ENCODE results near the gene SLAMF1.
A peak's percentile ranks its signal among the peaks of the same experiment; 100 is the strongest.

The SLAMF1 gene

GRCh38 chr1:160640359-160641123, 6.3 kb downstream of the SLAMF1 start:
- no peak for DNase-seq (ENCODE audit: low read depth in 2 of 2)

DNA sequence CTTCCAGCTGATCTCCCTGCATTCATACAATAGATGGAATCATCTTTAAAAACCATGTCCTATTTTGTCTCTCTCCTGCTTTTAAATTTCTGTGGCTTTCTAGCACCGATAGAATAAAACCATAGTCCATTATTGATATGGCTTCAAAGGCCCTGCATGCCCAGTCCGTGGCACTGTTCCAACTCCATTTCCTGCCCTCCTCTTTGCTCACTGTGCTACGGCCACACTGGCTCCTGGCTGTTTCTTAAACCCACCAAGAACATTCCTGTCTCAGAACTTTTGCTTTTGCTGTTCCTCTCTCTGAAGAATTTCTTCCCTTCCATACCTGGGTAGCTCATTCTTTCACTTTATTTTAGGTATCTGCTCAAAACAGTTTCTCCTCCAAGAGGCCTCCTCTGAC, 7.2 kb downstream of the SLAMF1 start:
- no peak for DNase-seq (ENCODE audit: low read depth in 2 of 2)

- DNase-seq (ENCODE audit: low read depth in 2 of 2) = no peak
These were observed 7.9 kb downstream of the SLAMF1 start for GRCh38 chr1:160638926-160639325.

DNA sequence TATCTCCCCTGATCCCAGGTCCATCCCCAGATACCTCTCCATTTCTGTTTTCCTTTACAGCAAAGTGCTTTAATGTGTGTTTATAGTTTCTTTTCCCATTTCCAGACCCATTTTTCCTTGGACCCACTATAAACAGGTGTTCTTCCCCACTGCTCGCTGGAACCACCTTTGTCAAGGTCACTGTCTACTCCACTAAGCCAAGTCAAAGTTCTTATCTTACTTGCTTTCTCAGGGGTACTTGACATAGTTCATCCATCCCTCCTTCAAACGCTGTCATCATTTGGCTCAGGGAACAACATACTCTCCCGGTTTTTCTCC, 8.3 kb downstream of the SLAMF1 start:
- DNase-seq (ENCODE audit: low read depth in 2 of 2) = no peak

- no peak for DNase-seq (ENCODE audit: low read depth in 2 of 2)
These were observed 8.9 kb downstream of the SLAMF1 start for GRCh38 chr1:160637821-160638539.

DNA sequence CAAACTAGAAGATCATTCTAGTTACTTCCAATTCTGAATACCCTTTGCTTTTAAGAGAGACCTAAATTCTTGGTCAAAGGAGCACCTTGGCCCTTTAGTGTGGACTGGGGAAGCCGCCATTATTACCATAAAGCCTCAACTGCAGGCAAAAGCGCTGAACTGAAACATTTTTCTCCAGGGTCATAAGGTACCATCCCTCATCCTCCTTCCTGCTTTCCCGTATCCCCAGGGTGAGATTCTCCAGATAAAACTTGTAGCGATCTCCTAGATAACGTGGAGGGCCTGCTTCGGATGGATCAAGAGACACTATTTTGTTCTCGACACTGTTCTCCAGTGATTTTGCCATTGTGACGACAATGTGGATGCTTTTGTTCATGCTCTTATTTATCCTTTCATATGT, 9.8 kb downstream of the SLAMF1 start:
- DNase-seq (ENCODE audit: low read depth in 2 of 2) = no peak

GRCh38 chr1:160636547-160636946, 10.3 kb downstream of the SLAMF1 start:
- DNase-seq (ENCODE audit: low read depth in 2 of 2) = no peak

DNA sequence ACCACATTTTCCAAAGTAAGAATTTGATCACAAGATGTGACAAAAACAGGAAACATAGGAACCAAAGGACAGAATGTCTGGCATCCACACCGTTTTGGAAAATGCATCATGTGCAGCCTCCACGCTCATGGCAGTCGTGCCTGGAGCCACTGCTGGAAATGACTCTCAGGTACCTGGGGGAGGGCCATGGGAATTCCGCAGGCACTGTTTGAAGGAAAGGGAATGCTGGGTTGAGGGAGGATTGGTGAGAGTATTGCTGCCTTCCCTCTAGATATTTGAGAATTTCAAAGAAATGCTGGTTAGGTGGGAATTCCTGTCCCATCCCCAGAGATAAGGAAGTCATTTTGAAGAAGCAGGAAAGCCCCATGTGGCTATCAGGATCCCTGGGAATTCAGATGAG, 10.8 kb downstream of the SLAMF1 start:
- DNase-seq (ENCODE audit: low read depth in 2 of 2) = no peak

GRCh38 chr1:160634543-160635491, 12.0 kb downstream of the SLAMF1 start:
- no peak for DNase-seq (ENCODE audit: low read depth in 2 of 2)

DNA sequence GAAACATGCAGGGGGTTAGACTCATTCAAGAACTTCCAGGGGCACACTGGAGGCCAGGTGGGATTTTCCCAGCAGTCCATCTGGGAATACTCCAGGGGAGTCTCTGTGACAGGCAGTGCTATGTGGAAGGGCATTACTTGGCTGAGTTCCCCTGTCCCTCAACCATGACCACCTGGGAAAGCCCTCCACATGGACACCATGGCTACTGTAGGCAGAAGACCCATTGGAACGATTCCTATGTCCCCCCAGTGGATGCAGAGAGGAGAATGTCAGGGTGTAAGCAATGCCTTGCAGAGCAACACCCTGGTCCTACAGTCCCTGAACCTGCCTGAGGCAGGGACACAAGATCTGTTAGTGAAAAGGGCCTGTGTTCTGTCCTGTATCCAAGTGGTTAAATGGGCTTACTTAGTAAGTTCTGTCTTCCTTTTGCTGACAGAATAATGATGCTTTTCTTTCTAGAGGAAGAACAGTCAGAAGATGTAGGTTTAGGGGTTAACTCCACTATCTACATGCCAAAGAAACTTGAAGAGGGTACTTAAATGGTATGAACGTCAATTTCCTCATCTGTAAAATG, 13.4 kb downstream of the SLAMF1 start:
- no peak for DNase-seq (ENCODE audit: low read depth in 2 of 2)

DNA sequence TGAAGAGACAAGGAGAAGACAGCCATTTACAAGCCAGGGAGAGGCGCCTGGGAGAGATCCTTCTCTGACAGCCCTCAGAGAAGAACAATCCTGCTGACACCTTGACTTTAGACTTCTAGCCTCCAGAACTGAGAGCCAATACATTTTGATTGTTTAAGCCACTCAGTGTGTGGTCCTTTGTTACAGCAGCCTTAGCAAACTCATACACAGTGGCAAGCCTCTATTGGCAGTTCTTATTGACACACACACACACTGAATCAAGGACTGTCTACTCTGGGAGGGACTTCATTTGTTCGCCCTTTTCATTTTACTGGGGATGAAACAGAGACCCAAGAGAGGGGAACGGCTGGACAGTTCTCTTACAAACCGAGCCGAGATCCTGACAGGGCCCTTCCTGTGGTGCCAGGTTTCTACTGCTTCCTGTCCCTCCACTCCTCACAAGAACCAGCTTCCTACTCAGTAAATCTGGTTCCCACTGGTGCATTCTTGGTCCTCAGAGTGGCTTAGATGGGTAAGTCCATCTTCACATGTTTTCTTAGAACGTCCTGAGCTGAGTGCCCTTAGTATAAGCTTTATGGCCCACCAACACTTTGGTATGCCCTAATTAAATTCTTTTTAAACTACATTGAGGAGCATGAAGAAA, 14.7 kb downstream of the SLAMF1 start:
- DNase-seq (ENCODE audit: low read depth in 2 of 2) = no peak

GRCh38 chr1:160630523-160631451, 16.1 kb downstream of the SLAMF1 start:
- DNase-seq (ENCODE audit: low read depth in 2 of 2) = no peak

DNA sequence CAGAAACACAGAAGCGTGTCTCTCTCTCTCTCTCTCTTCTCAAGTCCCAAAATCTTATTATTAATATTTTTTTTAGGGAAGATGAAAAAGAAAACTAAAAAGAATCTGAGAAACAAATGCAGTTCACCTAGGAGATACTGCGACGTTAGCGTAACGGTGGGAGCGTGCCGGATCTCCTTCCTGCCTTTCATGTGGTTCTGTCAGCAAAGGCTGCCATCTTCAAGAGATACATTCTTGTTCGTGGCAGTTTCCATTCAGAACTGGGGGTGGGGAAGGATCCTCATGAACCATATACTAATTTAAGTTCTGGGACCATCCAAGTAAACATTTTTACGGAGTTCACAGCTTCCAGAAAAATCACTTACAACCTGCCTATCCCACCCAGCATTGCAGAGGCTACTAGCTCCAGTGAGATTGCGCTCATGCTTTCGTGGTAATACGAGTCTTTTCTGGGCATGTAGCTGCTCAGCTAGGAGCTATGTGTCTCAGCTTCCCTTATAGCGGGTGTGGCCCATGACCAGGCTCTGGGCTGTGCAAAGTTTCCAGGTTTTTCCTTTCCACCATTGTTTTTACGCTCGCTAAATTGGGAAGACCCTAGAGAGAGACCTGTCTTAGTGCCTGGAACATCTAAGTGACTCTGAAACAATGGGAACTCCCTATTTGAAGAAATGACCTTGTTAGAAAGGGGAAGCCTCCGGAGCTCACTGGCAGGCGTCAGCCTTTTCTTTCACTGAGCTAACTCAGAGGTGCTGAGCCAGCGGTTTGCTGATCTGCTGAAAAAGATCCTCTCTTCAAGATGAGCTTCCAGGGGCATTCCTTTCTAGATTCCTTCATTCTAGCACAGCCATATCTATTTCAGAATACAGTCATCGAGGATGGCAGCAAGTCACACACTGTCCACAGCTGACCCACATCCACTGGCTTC, 17.3 kb downstream of the SLAMF1 start:
- peak in 1 of 2 donors; percentile 59 for DNase-seq (ENCODE audit: low read depth in 2 of 2)

- DNase-seq (ENCODE audit: low read depth in 2 of 2) = no peak
These were observed 18.0 kb downstream of the SLAMF1 start for GRCh38 chr1:160628799-160629263.

DNA sequence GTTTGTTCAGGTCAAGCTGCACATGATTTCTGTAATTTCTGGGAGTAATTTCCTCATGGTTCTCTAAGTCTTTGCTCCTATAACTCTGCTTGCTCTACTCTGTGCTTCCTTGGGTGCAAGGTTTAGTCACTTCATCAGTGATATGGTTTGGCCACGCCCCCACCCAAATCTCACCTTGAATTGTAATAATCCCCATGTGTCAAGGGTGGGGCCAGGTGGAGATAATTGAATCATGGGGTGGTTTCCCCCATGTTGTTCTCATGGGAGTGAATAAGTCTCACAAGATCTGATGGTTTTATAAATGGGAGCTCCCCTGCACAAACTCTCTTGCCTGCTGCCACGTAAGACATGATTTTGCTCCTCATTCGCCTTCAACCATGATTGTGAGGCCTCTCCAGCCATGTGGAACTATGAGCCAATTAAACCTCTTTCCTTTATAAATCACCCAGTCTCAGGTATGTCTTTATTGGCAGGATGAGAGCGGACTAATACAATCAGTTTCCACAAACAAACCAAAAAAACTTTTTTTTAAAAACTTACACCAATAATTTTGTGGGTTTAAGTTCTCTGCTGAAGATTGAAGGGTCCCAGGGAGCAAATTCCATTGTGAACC, 19.1 kb downstream of the SLAMF1 start:
- DNase-seq (ENCODE audit: low read depth in 2 of 2) = peak in 1 of 2 donors; percentile 57

DNA sequence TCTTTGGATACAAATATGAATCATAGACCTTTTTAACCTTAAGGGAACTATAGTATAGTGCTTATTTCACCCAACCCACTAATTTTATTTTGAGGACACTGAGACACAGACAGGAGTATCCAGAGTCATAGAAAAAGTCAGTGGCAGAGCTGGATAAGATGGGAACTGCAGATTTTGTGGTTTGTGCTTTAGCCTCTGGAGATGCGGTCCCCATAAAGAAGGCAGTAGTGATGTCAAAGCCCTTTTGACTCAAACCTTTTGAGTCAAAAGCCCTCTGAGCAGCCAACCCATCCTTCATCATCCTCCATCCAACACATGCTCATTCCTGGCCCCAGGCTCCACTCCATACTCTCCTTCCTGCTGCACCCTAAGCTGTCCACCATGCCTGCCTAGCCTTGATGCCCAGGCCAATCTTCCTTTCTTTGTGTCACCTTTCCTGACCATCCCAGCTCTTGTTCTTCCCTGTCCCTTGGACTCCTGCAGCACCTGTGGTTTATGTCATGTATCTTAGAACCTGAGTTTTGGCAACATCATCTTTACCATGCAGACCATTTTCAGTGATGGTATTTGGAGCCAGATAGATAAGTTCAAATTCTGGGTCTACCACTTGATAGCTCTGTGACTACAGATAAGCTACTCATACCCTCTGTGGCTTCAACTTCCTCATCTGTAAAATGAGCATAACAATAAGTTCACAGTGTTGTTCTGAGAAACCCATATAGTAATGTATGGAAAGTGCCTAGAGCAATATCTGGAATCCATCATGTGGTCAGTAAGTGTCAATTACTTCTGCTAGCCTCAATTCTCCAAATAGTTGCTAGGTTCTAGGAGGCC, 20.1 kb downstream of the SLAMF1 start:
- no peak for DNase-seq (ENCODE audit: low read depth in 2 of 2)

GRCh38 chr1:160625725-160626498, 20.9 kb downstream of the SLAMF1 start:
- DNase-seq (ENCODE audit: low read depth in 2 of 2) = peak; percentile 40 to 51
